NCI-H524 (cell line): ENCODE results near the gene SBF2.

Source experiments
- DNase-seq, 2 experiments: peaks; one replicate each; lab custom pipeline; 2025; lab: John Stamatoyannopoulos, UW

SBF2 gene

GRCh38 chr11:10317776-10318526 lies 23.9 kb upstream of the SBF2 start:
- no peak for DNase-seq

GRCh38 chr11:10317151-10317755 lies 23.2 kb upstream of the SBF2 start:
- DNase-seq: no peak

GRCh38 chr11:10315083-10315482 lies 21.1 kb upstream of the SBF2 start:
- DNase-seq: no peak

- peak in 1 of 2 experiments; percentile 15 for DNase-seq
Measured at GRCh38 chr11:10314199-10315072, 20.4 kb upstream of the SBF2 start.

- DNase-seq: no peak
Measured at GRCh38 chr11:10311802-10312201, 17.8 kb upstream of the SBF2 start.

GRCh38 chr11:10310301-10310841 lies 16.4 kb upstream of the SBF2 start:
- no peak for DNase-seq

- no peak for DNase-seq
Measured at GRCh38 chr11:10309163-10310093, 15.4 kb upstream of the SBF2 start.

- peak in 1 of 2 experiments; percentile 23 for DNase-seq
Measured at GRCh38 chr11:10308201-10308954, 14.4 kb upstream of the SBF2 start.

GRCh38 chr11:10307400-10308200 lies 13.6 kb upstream of the SBF2 start:
- DNase-seq: peak; percentile 8 to 78

GRCh38 chr11:10307022-10307399 lies 13.0 kb upstream of the SBF2 start:
- no peak for DNase-seq

- DNase-seq: peak; percentile 28 to 37
Measured at GRCh38 chr11:10305964-10306918, 12.2 kb upstream of the SBF2 start.

GRCh38 chr11:10305262-10305963 lies 11.4 kb upstream of the SBF2 start:
- DNase-seq: peak; percentile 31 to 54

GRCh38 chr11:10304495-10305261 lies 10.7 kb upstream of the SBF2 start, which contains the start of gene ADM:
Gene ADM, plus strand, starts transcription at chr11:10305073. Its CDS starts 628 bp downstream, at chr11:10305701.
- peak; percentile 82 to 88 for DNase-seq

GRCh38 chr11:10303558-10304363 lies 9.7 kb upstream of the SBF2 start:
- peak; percentile 18 to 55 for DNase-seq

GRCh38 chr11:10302744-10303557 lies 8.9 kb upstream of the SBF2 start:
- DNase-seq: peak; percentile 38 to 58
